Neuronal stem cell (in vitro differentiated cells): ENCODE results near the gene CAMTA1.

Experiments used
- DNase-seq: peaks from one replicate; pipeline ENCODE4 v3.0.0-alpha.2; 2013; ENCODE audit warnings: low spot score
- H2AFZ ChIP-seq: one replicate; pipeline ENCODE4 v1.6.1; 2013; ENCODE audit warnings: mild to moderate bottlenecking, low read length, inconsistent platforms
- H2AK5ac ChIP-seq: 2 replicates; pipeline ENCODE4 v1.6.1; 2013; ENCODE audit warnings: low read depth, mild to moderate bottlenecking, inconsistent platforms, low read length, moderate library complexity, mixed read lengths
- H2BK120ac ChIP-seq: 2 replicates; pipeline ENCODE4 v1.6.1; 2013; ENCODE audit warnings: low read depth, mild to moderate bottlenecking, inconsistent platforms, low read length, moderate library complexity, mixed read lengths
- H2BK12ac ChIP-seq: one replicate; pipeline ENCODE4 v1.6.1; 2013; ENCODE audit warnings: low read length, inconsistent platforms
- H2BK15ac ChIP-seq: 2 replicates; pipeline ENCODE4 v1.6.1; 2013; ENCODE audit warnings: mild to moderate bottlenecking, low read length, inconsistent platforms, mixed read lengths
- H2BK5ac ChIP-seq: one replicate; pipeline ENCODE4 v1.6.1; 2013; ENCODE audit warnings: inconsistent platforms, mild to moderate bottlenecking, low read length, moderate library complexity
- H3K14ac ChIP-seq: one replicate; pipeline ENCODE4 v1.6.1; 2013; ENCODE audit warnings: low read length, inconsistent platforms
- H3K18ac ChIP-seq: 2 replicates; pipeline ENCODE4 v1.6.1; 2013; ENCODE audit warnings: low read length, inconsistent platforms
- H3K23ac ChIP-seq: 2 replicates; pipeline ENCODE4 v1.6.1; 2013; ENCODE audit warnings: low read depth, mild to moderate bottlenecking, mixed read lengths, low read length, inconsistent platforms; ENCODE audit not compliant: poor library complexity
- H3K27ac ChIP-seq: replicated peaks from 3 replicates; pipeline ENCODE4 v1.5.1; 2013; ENCODE audit warnings: low read length, inconsistent platforms
- H3K27me3 ChIP-seq, 3 experiments: 2 replicates each; pipeline ENCODE4 v1.6.1; 2013; ENCODE audit warnings: low read length in 3 of 3, mild to moderate bottlenecking in 2 of 3, inconsistent platforms in 1 of 3, low read depth in 1 of 3, mixed read lengths in 1 of 3, moderate library complexity in 1 of 3; ENCODE audit not compliant: control insufficient read depth in 3 of 3, insufficient read depth in 3 of 3
- H3K36me3 ChIP-seq, 2 donors: replicated peaks in 1 of 2; 2 replicates each; pipeline ENCODE4 v1.6.1; 2013; ENCODE audit warnings: low read length in 2 of 2; ENCODE audit not compliant: control insufficient read depth in 2 of 2, insufficient read depth in 2 of 2
- H3K4ac ChIP-seq: 2 replicates; pipeline ENCODE4 v1.6.1; 2013; ENCODE audit warnings: inconsistent platforms, mild to moderate bottlenecking, low read length, moderate library complexity
- H3K4me1 ChIP-seq, 2 donors: 1 replicate in 1 of 2; 2 replicates in 1 of 2; pipeline ENCODE4 v1.6.1; 2013; ENCODE audit warnings: low read length in 2 of 2, low read depth in 1 of 2; ENCODE audit not compliant: control insufficient read depth in 2 of 2, insufficient read depth in 1 of 2
- H3K4me2 ChIP-seq: one replicate; pipeline ENCODE4 v1.6.1; 2013; ENCODE audit warnings: mild to moderate bottlenecking, low read length, inconsistent platforms; ENCODE audit not compliant: insufficient read depth, poor library complexity, severe bottlenecking
- H3K4me3 ChIP-seq, 2 donors: 2 replicates each; pipeline ENCODE4 v1.5.1; 2013; ENCODE audit warnings: low read length in 2 of 2, mild to moderate bottlenecking in 2 of 2, inconsistent platforms in 1 of 2, moderate library complexity in 1 of 2
- H3K79me1 ChIP-seq: one replicate; pipeline ENCODE4 v1.6.1; 2013; ENCODE audit warnings: low read depth, mild to moderate bottlenecking, inconsistent platforms, low read length, moderate library complexity
- H3K9ac ChIP-seq: one replicate; pipeline ENCODE4 v1.6.1; 2013; ENCODE audit warnings: mild to moderate bottlenecking, low read depth, low read length, inconsistent platforms; ENCODE audit not compliant: poor library complexity
- H3K9me3 ChIP-seq, 2 donors: replicated peaks in 1 of 2; 2 replicates each; pipeline versions ENCODE3 to v1.6.1; 2013; ENCODE audit warnings: low read length in 2 of 2, mild to moderate bottlenecking in 2 of 2, inconsistent platforms in 1 of 2, low read depth in 1 of 2, mixed read lengths in 1 of 2, moderate library complexity in 1 of 2; ENCODE audit not compliant: control insufficient read depth in 2 of 2, insufficient read depth in 1 of 2
- H4K8ac ChIP-seq: one replicate; pipeline ENCODE4 v1.6.1; 2013; ENCODE audit warnings: low read depth, mild to moderate bottlenecking, inconsistent platforms, low read length, moderate library complexity
- H4K91ac ChIP-seq: one replicate; pipeline ENCODE4 v1.6.1; 2013; ENCODE audit warnings: low read length, low read depth, mild to moderate bottlenecking, inconsistent platforms; ENCODE audit not compliant: poor library complexity
- WGBS, 2 donors: extraction: QIAGEN DNeasy Blood & Tissue Kit; methylation state at CpG; one replicate each; pipeline ENCODE4 v1.1.7; 2013; ENCODE audit warnings: missing lambda C conversion rate in 2 of 2, mixed read lengths in 1 of 2; ENCODE audit not compliant: insufficient read length in 2 of 2, insufficient replicate concordance in 1 of 2; ENCODE audit errors: extremely low coverage in 2 of 2; 5-methylcytosine and 5-hydroxymethylcytosine counted together

The CAMTA1 gene

GRCh38 chr1:7298749-7299151, 513.5 kb downstream of the CAMTA1 start:
- no peak overlapping the region for H3K4me3 ChIP-seq
- H2BK120ac ChIP-seq: no peak overlapping the region
- H3K23ac ChIP-seq: no peak overlapping the region
- no peak overlapping the region for H3K4me2 ChIP-seq
- H2BK15ac ChIP-seq: no peak overlapping the region
- no peak overlapping the region for H3K14ac ChIP-seq
- no peaks in the 10 kb centered on the region for H3K79me1 ChIP-seq
- H3K18ac ChIP-seq: no peak overlapping the region
- no peak overlapping the region for H3K4ac ChIP-seq
- peaks cover 0 to 23% of the 10 kb centered on the region in 2 donors for H3K4me1 ChIP-seq
- no peak overlapping the region for H3K9ac ChIP-seq
- H2BK12ac ChIP-seq: no peak overlapping the region
- H3K36me3 ChIP-seq: no peaks in the 10 kb centered on the region
- WGBS, 2 donors: no CpG with 5 or more reads among the region's 4 CpGs
- H2AFZ ChIP-seq: no peak overlapping the region
- no peak overlapping the region for H3K27ac ChIP-seq
- H2BK5ac ChIP-seq: no peak overlapping the region
- no peak overlapping the region for H4K8ac ChIP-seq
- H4K91ac ChIP-seq: no peak overlapping the region
- DNase-seq: no peak
- peaks cover 0 to 3% of the 10 kb centered on the region in 2 donors for H3K9me3 ChIP-seq
- peaks cover 0 to 24% (median 0%) of the 10 kb centered on the region in 3 experiments for H3K27me3 ChIP-seq
- H2AK5ac ChIP-seq: no peak overlapping the region

GRCh38 chr1:7299329-7299799, 514.1 kb downstream of the CAMTA1 start:
- H4K91ac ChIP-seq: no peak overlapping the region
- H2AFZ ChIP-seq: no peak overlapping the region
- no peak overlapping the region for H2BK12ac ChIP-seq
- H3K79me1 ChIP-seq: no peaks in the 10 kb centered on the region
- H2BK5ac ChIP-seq: no peak overlapping the region
- no peak overlapping the region for H3K27ac ChIP-seq
- peaks cover 0 to 24% (median 0%) of the 10 kb centered on the region in 3 experiments for H3K27me3 ChIP-seq
- no CpG with 5 or more reads among the region's 8 CpGs for WGBS, 2 donors
- no peaks in the 10 kb centered on the region for H3K36me3 ChIP-seq
- no peak overlapping the region for H3K4me3 ChIP-seq
- no peak overlapping the region for H3K23ac ChIP-seq
- H2BK15ac ChIP-seq: no peak overlapping the region
- H4K8ac ChIP-seq: no peak overlapping the region
- DNase-seq: no peak
- no peak overlapping the region for H2AK5ac ChIP-seq
- no peak overlapping the region for H3K4ac ChIP-seq
- H3K9me3 ChIP-seq: peaks cover 0 to 3% of the 10 kb centered on the region in 2 donors
- H3K18ac ChIP-seq: peak overlapping the region; percentile 82
- H3K14ac ChIP-seq: no peak overlapping the region
- H3K4me2 ChIP-seq: no peak overlapping the region
- H3K9ac ChIP-seq: peak overlapping the region; percentile 45
- no peak overlapping the region for H2BK120ac ChIP-seq
- peaks cover 0 to 20% of the 10 kb centered on the region in 2 donors for H3K4me1 ChIP-seq

GRCh38 chr1:7299994-7300393, 514.7 kb downstream of the CAMTA1 start:
- Histone ChIP-seq H3K4me2 (no peak overlapping the region), H2BK15ac (no peak overlapping the region), H3K79me1 (no peaks in the 10 kb centered on the region), H3K27ac (no peak overlapping the region), H3K23ac (no peak overlapping the region), H2AFZ (no peak overlapping the region), H3K4me1 (peaks cover 0 to 19% of the 10 kb centered on the region in 2 donors), H3K9ac (no peak overlapping the region), H3K4me3 (no peak overlapping the region), H3K14ac (no peak overlapping the region), H3K36me3 (no peaks in the 10 kb centered on the region), H4K8ac (no peak overlapping the region), H2BK12ac (no peak overlapping the region), H3K4ac (no peak overlapping the region), H2BK120ac (no peak overlapping the region), H3K18ac (no peak overlapping the region), H2BK5ac (no peak overlapping the region), H2AK5ac (no peak overlapping the region), H3K9me3 (peaks cover 0 to 3% of the 10 kb centered on the region in 2 donors), H4K91ac (no peak overlapping the region), H3K27me3 (peaks cover 0 to 24% (median 0%) of the 10 kb centered on the region in 3 experiments)
- WGBS, 2 donors: no CpG with 5 or more reads among the region's 2 CpGs
- no peak for DNase-seq

- no peak overlapping the region for H2BK5ac ChIP-seq
- DNase-seq: no peak
- no peak overlapping the region for H2BK120ac ChIP-seq
- no peak overlapping the region for H2AFZ ChIP-seq
- H3K18ac ChIP-seq: peak overlapping the region; percentile 27
- WGBS, 2 donors: no CpG with 5 or more reads among the region's 10 CpGs
- H3K4ac ChIP-seq: no peak overlapping the region
- H3K79me1 ChIP-seq: no peaks in the 10 kb centered on the region
- no peak overlapping the region for H4K91ac ChIP-seq
- H3K23ac ChIP-seq: no peak overlapping the region
- no peak overlapping the region for H3K4me3 ChIP-seq
- no peak overlapping the region for H4K8ac ChIP-seq
- H3K27ac ChIP-seq: no peak overlapping the region
- H3K4me2 ChIP-seq: no peak overlapping the region
- H3K36me3 ChIP-seq: no peaks in the 10 kb centered on the region
- H3K4me1 ChIP-seq: peaks cover 0 to 19% of the 10 kb centered on the region in 2 donors
- H2BK12ac ChIP-seq: no peak overlapping the region
- H3K9ac ChIP-seq: no peak overlapping the region
- H2BK15ac ChIP-seq: no peak overlapping the region
- peaks cover 0 to 24% (median 0%) of the 10 kb centered on the region in 3 experiments for H3K27me3 ChIP-seq
- peaks cover 0 to 3% of the 10 kb centered on the region in 2 donors for H3K9me3 ChIP-seq
- H3K14ac ChIP-seq: no peak overlapping the region
- H2AK5ac ChIP-seq: no peak overlapping the region
These were observed 515.8 kb downstream of the CAMTA1 start for GRCh38 chr1:7300893-7301663.
